Right lobe of liver (tissue), 4 donors: Measurements from ENCODE around the gene TTC28.

Source experiments
- CTCF ChIP-seq, 4 donors: fragments of 200-600 bp in 3 of 4; fragments of 450-650 bp in 1 of 4; IDR thresholded peaks; one replicate each; pipeline versions ENCODE4 v1.5.1 to v1.8.0; 2016 to 2022; ENCODE audit warnings: antibody characterized with exemption in 4 of 4, mild to moderate bottlenecking in 2 of 4
- POLR2A ChIP-seq: fragments of 450-650 bp; IDR thresholded peaks from one replicate; pipeline ENCODE4 v1.6.1; 2017; ENCODE audit warnings: antibody characterized with exemption, mild to moderate bottlenecking
- donor health status: DM: no; HTN: no; CAD: no.
- donor health status: DM: no; HTN: no; CAD: no.
- donor health status: DM: no; HTN: yes; CAD: no.

GRCh38 chr22:27949421-27949820 is 730.2 kb downstream of the TTC28 start:
- TF ChIP-seq CTCF (IDR thresholded peaks at IDR 0.05) (no peak), POLR2A (no peak)
